MCF 10A (cell line): ENCODE measurements around the gene ARHGAP24. TPM values are rescaled to one million over a fixed set of nuclear protein-coding genes. Genes with fewer than 3 reads are reported as not detected.
"Not testable (repeated sequence)": the region's sequence is repeated elsewhere in the genome, so short reads cannot be mapped to it uniquely, and the experiment has no call there.

ENCODE experiments used
- BruUV-seq: library from RNA; stranded (reverse); fragments of 400-500 nt; replicated peaks from 2 replicates; lab custom pipeline; 2021; lab: Mats Ljungman, UMichigan
- CTCF ChIA-PET: fragments of 300-600 bp; sonication (Branson Sonifier 250); formaldehyde crosslinking; extraction: SDS; loops from one replicate; lab custom pipeline; 2021; ENCODE audit warnings: antibody characterized with exemption, inconsistent platforms; lab: Yijun Ruan, JAX
- POLR2A ChIA-PET: fragments of 300-600, 350-650 bp; sonication (Branson Sonifier 250); formaldehyde crosslinking; extraction: SDS; loops from one replicate; lab custom pipeline; 2020; ENCODE audit warnings: antibody characterized with exemption, inconsistent platforms; lab: Yijun Ruan, JAX
- DNase-seq: peaks from one replicate; pipeline ENCODE4 v3.0.0-alpha.2; 2018; ENCODE audit not compliant: unreplicated experiment
- H3K27ac Mint-ChIP-seq: one replicate; pipeline ENCODE4 v1.8.0; 2022; ENCODE audit warnings: mild to moderate bottlenecking, low read depth, mixed read lengths; ENCODE audit not compliant: unreplicated experiment
- H3K27me3 Mint-ChIP-seq: one replicate; pipeline ENCODE4 v1.8.0; 2022; ENCODE audit warnings: mixed read lengths; ENCODE audit not compliant: insufficient read depth, unreplicated experiment
- H3K36me3 Mint-ChIP-seq: one replicate; pipeline ENCODE4 v1.8.0; 2022; ENCODE audit warnings: mild to moderate bottlenecking, moderate library complexity, mixed read lengths; ENCODE audit not compliant: insufficient read depth, unreplicated experiment
- H3K4me1 Mint-ChIP-seq: one replicate; pipeline ENCODE4 v1.8.0; 2022; ENCODE audit warnings: mixed read lengths; ENCODE audit not compliant: insufficient read depth, unreplicated experiment
- H3K4me3 Mint-ChIP-seq: one replicate; pipeline ENCODE4 v1.8.0; 2022; ENCODE audit warnings: mild to moderate bottlenecking, moderate library complexity, mixed read lengths; ENCODE audit not compliant: unreplicated experiment
- H3K9me3 Mint-ChIP-seq: one replicate; pipeline ENCODE4 v1.8.0; 2022; ENCODE audit warnings: mixed read lengths; ENCODE audit not compliant: unreplicated experiment
- intact Hi-C: fragments of 100-400 bp; cut with micrococcal nuclease; formaldehyde crosslinking; loops from 2 replicates; pipeline ENCODE4 v1.14.1; 2022
- total RNA-seq: library from RNA; stranded (reverse); gene quantifications from 2 replicates; pipeline ENCODE4 v1.2.3, GENCODE V29; 2022
- TF ChIP-seq, protein P1 (sequence below): fragments of 200-600 bp; IDR thresholded peaks from one replicate; pipeline ENCODE4 v1.8.0; 2022; ENCODE audit warnings: antibody characterized with exemption, mild to moderate bottlenecking; ENCODE audit not compliant: unreplicated experiment

The ARHGAP24 gene
- total RNA-seq, 1 experiment from 2014 or later: 2.6 TPM

DNA sequence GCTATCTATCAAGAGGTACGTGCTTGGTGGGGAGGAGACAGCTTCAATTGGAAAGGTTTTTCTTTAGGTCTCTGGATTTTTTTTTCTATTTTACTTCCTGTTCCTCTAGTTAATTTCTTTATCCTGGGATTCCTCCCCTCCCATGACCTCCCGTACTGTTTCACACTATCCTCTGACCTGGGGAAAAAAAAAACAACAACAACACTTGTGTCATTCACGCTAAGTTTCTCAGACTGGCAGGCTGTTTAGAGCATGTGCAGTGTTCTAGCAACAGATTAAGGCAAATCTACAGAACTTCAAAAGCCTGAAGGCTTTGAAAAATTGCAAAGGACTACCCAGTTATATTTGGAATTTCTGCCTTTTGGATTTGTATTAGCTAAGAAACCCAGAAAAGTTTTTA is 358.4 kb downstream of the ARHGAP24 start:
- no peaks in the 10 kb centered on the region for H3K27me3 Mint-ChIP-seq
- CTCF ChIA-PET: interaction anchor here (0.7 to 1.2 kb wide), 2 partner anchors 77 to 162 kb away, joined by 3 to 5 read pairs; no protein-coding TSS in a partner anchor
- H3K27ac Mint-ChIP-seq: no peak overlapping the region
- H3K4me3 Mint-ChIP-seq: no peak overlapping the region
- H3K36me3 Mint-ChIP-seq: no peaks in the 10 kb centered on the region
- no peaks in the 10 kb centered on the region for H3K9me3 Mint-ChIP-seq
- intact Hi-C loops: no loop called here
- BruUV-seq: no TSS peak
- DNase-seq: no peak
- POLR2A ChIA-PET: interaction anchor here (0.8 to 1.1 kb wide), 2 partner anchors 13 to 18 kb away, joined by 3 read pairs; no protein-coding TSS in a partner anchor
- TF ChIP-seq, protein P1, sequence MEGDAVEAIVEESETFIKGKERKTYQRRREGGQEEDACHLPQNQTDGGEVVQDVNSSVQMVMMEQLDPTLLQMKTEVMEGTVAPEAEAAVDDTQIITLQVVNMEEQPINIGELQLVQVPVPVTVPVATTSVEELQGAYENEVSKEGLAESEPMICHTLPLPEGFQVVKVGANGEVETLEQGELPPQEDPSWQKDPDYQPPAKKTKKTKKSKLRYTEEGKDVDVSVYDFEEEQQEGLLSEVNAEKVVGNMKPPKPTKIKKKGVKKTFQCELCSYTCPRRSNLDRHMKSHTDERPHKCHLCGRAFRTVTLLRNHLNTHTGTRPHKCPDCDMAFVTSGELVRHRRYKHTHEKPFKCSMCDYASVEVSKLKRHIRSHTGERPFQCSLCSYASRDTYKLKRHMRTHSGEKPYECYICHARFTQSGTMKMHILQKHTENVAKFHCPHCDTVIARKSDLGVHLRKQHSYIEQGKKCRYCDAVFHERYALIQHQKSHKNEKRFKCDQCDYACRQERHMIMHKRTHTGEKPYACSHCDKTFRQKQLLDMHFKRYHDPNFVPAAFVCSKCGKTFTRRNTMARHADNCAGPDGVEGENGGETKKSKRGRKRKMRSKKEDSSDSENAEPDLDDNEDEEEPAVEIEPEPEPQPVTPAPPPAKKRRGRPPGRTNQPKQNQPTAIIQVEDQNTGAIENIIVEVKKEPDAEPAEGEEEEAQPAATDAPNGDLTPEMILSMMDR: no peak
- peaks cover 18% of the 10 kb centered on the region for H3K4me1 Mint-ChIP-seq

- peaks cover 6% of the 10 kb centered on the region for H3K36me3 Mint-ChIP-seq
- TF ChIP-seq, protein P1: no peak
- CTCF ChIA-PET: interaction anchor here (0.6 kb wide), 1 partner anchor 1101 kb away, joined by 3 read pairs; no protein-coding TSS in a partner anchor
- DNase-seq: no peak
- H3K27me3 Mint-ChIP-seq: no peaks in the 10 kb centered on the region
- intact Hi-C loops: no loop called here
- POLR2A ChIA-PET: no interaction called here
- no TSS peak for BruUV-seq
- H3K27ac Mint-ChIP-seq: no peak overlapping the region
- H3K4me1 Mint-ChIP-seq: peaks cover 5% of the 10 kb centered on the region
- H3K4me3 Mint-ChIP-seq: no peak overlapping the region
- no peaks in the 10 kb centered on the region for H3K9me3 Mint-ChIP-seq
Measured at GRCh38 chr4:85834934-85835333, 360.0 kb downstream of the ARHGAP24 start.

DNA sequence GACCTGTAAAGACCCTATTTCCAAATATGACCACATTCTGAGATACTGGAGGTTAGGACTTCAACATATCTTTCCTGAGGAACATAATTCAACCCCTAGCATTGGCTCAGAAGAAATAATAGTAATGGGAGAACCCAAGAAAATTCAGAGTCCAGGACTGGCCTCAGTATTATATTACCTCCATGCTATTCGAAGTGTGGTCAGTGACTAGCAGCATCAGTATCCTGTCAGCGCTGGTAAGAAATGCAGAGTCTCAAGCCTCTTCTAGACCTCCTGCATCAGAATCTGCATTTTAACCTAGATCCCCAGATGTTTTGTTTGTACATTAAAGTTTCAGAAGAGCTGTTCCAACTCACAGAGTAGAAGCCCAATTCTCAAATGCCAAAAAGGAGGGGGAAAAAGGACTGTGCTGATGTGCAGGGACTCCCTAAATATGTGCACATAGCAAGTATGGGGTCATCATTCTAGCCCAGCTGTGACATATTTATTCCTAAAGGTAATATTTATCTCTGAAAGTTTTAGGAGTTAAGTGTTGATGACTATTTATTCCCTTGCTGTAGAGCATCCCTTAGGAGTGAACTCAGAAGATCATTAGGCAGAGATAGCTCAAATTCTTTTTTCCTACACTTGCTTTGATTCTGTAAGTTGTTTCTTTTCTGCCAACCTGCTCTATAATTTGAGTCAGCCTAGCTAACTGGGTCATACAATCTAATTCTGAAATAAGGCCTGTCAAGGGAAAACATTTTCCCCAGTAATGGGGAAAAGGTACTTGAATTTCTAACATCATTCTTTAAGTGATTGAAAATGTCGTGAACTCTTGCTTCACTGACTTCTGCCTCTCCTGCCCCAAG is 361.9 kb downstream of the ARHGAP24 start:
- BruUV-seq: no TSS peak
- Mint-ChIP-seq H3K27me3 (no peaks in the 10 kb centered on the region), H3K36me3 (peaks cover 6% of the 10 kb centered on the region), H3K4me1 (no peaks in the 10 kb centered on the region), H3K9me3 (no peaks in the 10 kb centered on the region), H3K27ac (no peak overlapping the region), H3K4me3 (no peak overlapping the region)
- DNase-seq: no peak
- intact Hi-C loops: no loop called here
- ChIA-PET POLR2A (no interaction called here), CTCF (interaction anchor here (0.6 kb wide), 2 partner anchors 22 to 132 kb away, joined by 3 read pairs; no protein-coding TSS in a partner anchor)
- TF ChIP-seq, protein P1: no peak

DNA sequence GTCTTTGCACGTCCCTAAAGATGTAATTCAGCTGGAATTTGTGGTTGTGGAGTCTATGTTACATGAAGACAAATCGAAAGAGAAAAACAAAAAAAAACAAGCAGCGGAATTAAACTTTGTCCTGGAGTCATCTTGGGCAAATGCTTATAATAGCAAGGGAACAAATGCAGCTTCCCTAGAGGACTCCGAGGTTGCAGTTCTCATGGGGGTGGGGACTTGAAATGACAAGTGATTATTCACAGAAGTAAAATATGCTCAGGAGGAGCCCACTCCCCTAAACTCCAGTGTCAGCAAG is 362.4 kb downstream of the ARHGAP24 start:
- H3K4me3 Mint-ChIP-seq: no peak overlapping the region
- CTCF ChIA-PET: interaction anchor here (0.6 kb wide), 1 partner anchor 131 kb away, joined by 3 read pairs; no protein-coding TSS in a partner anchor
- BruUV-seq: no TSS peak
- no peaks in the 10 kb centered on the region for H3K4me1 Mint-ChIP-seq
- H3K9me3 Mint-ChIP-seq: no peaks in the 10 kb centered on the region
- intact Hi-C loops: no loop called here
- H3K36me3 Mint-ChIP-seq: peaks cover 6% of the 10 kb centered on the region
- POLR2A ChIA-PET: no interaction called here
- DNase-seq: no peak
- H3K27me3 Mint-ChIP-seq: no peaks in the 10 kb centered on the region
- no peak overlapping the region for H3K27ac Mint-ChIP-seq
- TF ChIP-seq, protein P1: no peak

- H3K9me3 Mint-ChIP-seq, H3K27ac Mint-ChIP-seq, H3K36me3 Mint-ChIP-seq, POLR2A ChIA-PET, H3K4me3 Mint-ChIP-seq, intact Hi-C loops, DNase-seq, H3K27me3 Mint-ChIP-seq, H3K4me1 Mint-ChIP-seq, BruUV-seq: not testable (repeated sequence)
- CTCF ChIA-PET: interaction anchor here (0.7 to 1.3 kb wide), 2 partner anchors 43 to 115 kb away, joined by 3 to 5 read pairs; no protein-coding TSS in a partner anchor
Measured at GRCh38 chr4:85839981-85840451, 365.1 kb downstream of the ARHGAP24 start.
